Measurements from ENCODE around the gene BORCS6.

The BORCS6 gene

DNA sequence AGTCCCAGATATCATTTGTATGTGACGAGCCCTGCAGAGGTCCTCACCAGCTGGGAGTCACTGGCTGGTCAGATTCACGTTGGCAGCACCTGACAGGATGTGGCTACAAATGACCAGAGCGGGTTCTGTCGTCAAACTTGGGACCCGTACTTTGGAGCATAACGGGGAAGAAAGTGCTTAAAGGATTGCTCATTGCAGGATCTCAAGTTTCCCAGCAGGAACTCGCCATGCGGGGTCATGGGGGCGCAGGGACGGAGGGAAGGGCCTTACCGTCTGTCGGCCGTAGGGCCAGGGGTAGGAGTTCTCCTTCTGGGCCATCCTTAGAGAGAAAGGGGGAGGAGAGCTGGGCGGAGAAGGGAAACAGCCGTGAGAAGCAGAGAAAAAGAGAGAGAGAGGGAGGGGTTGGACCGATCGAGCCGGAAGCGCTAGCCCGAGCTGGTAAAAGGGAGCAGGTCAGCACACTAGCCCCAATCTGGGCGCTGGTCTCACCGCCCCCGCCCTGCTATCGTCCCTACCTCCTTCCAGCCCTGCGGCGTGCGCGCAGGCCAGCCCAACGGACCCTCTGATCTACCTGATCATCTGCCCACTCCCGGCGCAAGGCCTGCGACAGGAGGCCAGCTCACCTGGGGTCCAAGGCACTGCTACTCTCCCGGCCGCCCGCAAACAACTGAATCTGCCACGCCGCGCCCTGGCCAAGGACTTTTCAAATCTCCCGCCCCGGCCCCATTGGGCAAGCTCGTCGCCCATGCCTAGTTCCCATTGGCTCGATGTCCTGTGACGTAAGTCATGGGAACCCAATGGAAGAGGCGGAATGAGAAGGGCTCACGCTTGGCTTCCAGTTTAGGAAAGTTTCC is 20.2 kb upstream of the BORCS6 start, which contains the start of gene AURKB:
Gene AURKB (minus strand): TSS at position 669 of the 854 bp plus-strand sequence. CDS start 351 bp downstream, at position 318.
- TF ChIP-seq, protein P1, sequence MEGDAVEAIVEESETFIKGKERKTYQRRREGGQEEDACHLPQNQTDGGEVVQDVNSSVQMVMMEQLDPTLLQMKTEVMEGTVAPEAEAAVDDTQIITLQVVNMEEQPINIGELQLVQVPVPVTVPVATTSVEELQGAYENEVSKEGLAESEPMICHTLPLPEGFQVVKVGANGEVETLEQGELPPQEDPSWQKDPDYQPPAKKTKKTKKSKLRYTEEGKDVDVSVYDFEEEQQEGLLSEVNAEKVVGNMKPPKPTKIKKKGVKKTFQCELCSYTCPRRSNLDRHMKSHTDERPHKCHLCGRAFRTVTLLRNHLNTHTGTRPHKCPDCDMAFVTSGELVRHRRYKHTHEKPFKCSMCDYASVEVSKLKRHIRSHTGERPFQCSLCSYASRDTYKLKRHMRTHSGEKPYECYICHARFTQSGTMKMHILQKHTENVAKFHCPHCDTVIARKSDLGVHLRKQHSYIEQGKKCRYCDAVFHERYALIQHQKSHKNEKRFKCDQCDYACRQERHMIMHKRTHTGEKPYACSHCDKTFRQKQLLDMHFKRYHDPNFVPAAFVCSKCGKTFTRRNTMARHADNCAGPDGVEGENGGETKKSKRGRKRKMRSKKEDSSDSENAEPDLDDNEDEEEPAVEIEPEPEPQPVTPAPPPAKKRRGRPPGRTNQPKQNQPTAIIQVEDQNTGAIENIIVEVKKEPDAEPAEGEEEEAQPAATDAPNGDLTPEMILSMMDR (IDR thresholded peaks at IDR 0.05; ENCODE audit: insufficient read depth, missing control alignments) = no peak
- peak; percentile 96 for DNase-seq (ENCODE audit: insufficient read length, low spot score)
- FAIRE-seq = peak; percentile 16

DNA sequence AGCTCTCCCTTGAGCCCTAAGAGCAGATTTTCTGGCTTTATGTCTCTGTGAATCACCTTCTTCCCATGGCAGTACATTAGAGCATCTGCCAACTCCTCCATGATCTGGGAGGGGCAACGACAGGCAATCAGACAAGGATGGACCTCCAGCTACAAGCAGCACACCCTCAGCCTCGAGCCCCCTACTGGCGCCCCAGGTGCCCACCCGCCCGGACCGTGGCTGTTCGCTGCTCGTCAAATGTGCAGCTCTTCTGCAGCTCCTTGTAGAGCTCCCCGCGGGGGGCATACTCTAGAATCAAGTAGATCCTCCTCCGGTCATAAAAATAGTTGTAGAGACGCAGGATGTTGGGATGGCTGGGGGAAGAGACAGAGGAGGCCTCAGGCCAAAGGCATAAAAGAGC is 16.6 kb upstream of the BORCS6 start:
- FAIRE-seq = no peak
- DNase-seq (ENCODE audit: insufficient read length, low spot score) = no peak
- TF ChIP-seq, protein P1 (IDR thresholded peaks at IDR 0.05; ENCODE audit: insufficient read depth, missing control alignments) = no peak

DNA sequence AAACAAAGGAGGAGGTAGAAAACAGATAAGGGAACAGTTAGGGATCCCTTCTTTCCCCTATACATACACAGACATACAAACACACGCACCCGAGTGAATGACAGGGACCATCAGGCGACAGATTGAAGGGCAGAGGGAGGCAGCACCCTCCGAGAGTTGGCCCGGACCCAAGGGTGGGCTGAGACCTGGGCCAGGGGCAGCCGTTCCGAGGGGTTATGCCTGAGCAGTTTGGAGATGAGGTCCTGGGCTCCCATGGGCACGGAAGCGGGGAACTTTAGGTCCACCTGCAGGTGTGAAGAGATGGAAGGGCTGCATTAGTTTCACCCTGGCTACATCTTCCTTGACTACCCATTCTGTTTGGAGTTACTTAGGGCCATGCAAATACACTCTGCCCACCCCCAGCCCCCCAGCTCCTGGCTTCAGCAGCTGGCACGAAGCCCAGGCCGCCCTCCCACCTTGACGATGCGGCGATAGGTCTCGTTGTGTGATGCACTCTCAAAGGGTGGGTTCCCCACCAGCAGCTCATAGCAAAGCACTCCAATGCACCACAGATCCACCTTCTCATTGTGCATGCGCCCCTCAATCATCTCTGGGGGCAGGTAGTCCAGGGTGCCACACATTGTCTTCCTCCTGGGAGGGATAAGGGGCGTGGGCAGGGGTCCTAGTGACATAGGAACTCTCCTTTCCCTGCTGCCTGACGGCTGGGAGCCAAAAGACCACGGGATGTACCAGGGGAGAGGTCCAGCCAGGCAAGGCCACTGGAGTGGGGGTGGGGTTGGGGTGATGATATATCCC is 15.0 kb upstream of the BORCS6 start:
- no peak for DNase-seq (ENCODE audit: insufficient read length, low spot score)
- TF ChIP-seq, protein P1 (IDR thresholded peaks at IDR 0.05; ENCODE audit: insufficient read depth, missing control alignments) = no peak
- FAIRE-seq = no peak

DNA sequence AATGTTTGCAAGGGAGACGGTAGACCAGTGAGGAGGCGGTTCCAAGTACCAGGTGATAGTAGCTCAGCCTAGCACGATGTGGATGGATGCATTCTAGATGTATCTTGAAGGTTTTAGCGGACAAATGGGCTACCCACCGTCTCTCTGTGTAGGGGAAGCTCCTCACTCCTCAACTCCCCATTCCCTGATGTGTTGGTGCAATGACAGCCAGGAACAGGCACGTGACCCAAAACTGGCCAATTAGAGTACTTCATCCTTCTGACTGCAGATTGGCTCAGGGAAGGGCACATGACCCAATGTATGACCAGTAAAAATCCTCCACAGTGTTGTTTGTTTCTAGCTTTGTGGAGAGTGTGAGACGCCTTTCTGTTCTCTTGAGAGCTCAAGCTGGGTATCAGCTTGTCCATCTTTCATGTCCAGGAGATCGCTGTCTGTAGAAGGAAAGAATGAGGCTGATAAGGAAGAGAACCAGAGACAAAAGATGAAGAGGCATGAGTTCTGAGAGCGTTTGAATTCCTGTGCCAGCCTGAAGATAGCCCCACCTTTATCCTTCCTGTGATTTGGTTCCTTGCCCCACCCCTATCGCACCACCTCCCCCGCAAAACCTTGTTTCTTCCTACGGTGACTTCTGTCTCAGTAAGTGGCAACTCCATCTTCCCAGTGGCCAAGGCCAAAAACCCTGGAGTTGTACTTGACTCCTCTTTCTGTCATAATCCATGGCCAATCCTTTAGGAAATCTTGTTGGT is 2.3 kb upstream of the BORCS6 start:
- peak; percentile 73 for DNase-seq (ENCODE audit: insufficient read length, low spot score)
- FAIRE-seq = peak; percentile 95

DNA sequence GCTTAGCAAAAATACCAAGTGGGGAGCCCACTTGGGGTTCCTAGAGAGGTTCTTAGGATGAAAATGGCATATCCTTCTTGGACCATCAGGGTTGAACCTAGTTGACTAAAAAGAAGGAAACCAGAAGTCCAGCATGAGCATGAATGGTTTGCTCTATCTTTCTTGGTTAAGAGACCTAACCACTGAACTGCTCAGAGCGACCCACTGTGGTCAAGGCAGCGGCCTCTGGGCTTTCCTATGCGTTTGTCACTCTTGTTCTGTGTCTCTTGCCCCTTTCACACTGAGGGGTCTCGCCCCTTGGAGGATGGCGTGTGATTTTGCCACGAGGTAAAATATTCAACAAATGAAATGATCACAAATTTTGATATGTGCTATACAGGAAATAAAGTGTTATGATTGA is 526 bp upstream of the BORCS6 start:
- TF ChIP-seq, protein P1 (IDR thresholded peaks at IDR 0.05; ENCODE audit: insufficient read depth, missing control alignments) = no peak
- DNase-seq (ENCODE audit: insufficient read length, low spot score) = no peak
- no peak for FAIRE-seq

More for the DNA sequence above, 2.3 kb upstream of the BORCS6 start:
- TF ChIP-seq, protein P1 (IDR thresholded peaks at IDR 0.05; ENCODE audit: insufficient read depth, missing control alignments) = no peak

DNA sequence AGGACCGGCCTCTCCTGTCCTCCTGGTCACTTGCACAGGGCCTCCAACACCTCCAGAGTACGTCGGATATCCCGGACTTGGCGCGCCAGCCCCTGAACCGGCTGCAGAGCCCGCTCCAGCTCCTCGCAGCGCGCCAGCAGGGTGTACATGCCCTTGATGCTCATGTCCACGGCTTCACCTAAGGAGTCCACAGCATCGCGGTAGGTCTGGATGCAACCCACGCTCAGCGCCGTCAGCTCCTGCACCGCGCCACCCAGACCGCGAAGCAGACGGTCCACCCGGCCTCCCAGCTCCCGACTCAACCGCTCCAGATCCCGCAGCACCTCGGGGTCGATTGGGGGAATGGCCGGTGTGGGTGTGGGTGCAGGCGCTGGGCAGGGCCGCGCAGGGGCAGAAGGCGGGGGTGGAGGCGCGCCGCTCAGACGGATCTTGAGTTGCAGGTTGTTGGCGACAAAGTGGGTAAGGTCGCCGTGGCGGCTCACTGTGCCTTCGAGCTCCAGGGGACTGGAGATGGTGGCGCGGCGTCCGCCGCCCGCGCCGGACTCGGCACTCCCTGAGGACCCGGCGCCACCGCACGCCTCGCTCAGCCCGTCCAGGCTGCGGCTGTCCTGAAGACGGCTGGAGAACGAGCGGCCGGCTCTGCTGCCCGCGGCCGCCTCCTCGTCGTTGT is 804 bp downstream of the BORCS6 start:
- TF ChIP-seq, protein P1 (IDR thresholded peaks at IDR 0.05; ENCODE audit: insufficient read depth, missing control alignments) = no peak
- FAIRE-seq (no peak), DNase-seq (ENCODE audit: insufficient read length, low spot score) (no peak)

Data from D721Med (cell line).